Activated naive CD8-positive, alpha-beta T cell (primary cell): ENCODE measurements around the gene OR2T29.
"Not testable (repeated sequence)": the region's sequence is repeated elsewhere in the genome, so short reads cannot be mapped to it uniquely, and the experiment has no call there.

ENCODE experiments used
- H3K27ac Mint-ChIP-seq: one replicate; pipeline ENCODE4 v1.8.0; 2021; ENCODE audit warnings: mixed read lengths
- H3K27me3 Mint-ChIP-seq: one replicate; pipeline ENCODE4 v1.8.0; 2021; ENCODE audit warnings: mixed read lengths
- H3K36me3 Mint-ChIP-seq: one replicate; pipeline ENCODE4 v1.8.0; 2021; ENCODE audit warnings: mixed read lengths
- H3K4me1 Mint-ChIP-seq: one replicate; pipeline ENCODE4 v1.8.0; 2021; ENCODE audit warnings: low read depth, mixed read lengths
- H3K4me3 Mint-ChIP-seq: one replicate; pipeline ENCODE4 v1.8.0; 2021; ENCODE audit warnings: mild to moderate bottlenecking, mixed read lengths
- H3K9me3 Mint-ChIP-seq: one replicate; pipeline ENCODE4 v1.8.0; 2021; ENCODE audit warnings: low read depth, mixed read lengths

The OR2T29 gene

GRCh38 chr1:248562672-248563071 is at the start of gene OR2T29:
Gene OR2T29, minus strand, starts transcription at chr1:248562772. Its CDS starts 3,281 bp downstream, at chr1:248559491.
- not testable (repeated sequence) for H3K9me3 Mint-ChIP-seq, H3K36me3 Mint-ChIP-seq, H3K4me3 Mint-ChIP-seq, H3K27ac Mint-ChIP-seq, H3K27me3 Mint-ChIP-seq
- peaks cover 20% of the 10 kb centered on the region for H3K4me1 Mint-ChIP-seq

- Mint-ChIP-seq H3K27me3 (no peaks in the 10 kb centered on the region), H3K9me3 (no peaks in the 10 kb centered on the region), H3K27ac (peak overlapping the region; percentile 24), H3K4me1 (peaks cover 24% of the 10 kb centered on the region), H3K4me3 (no peak overlapping the region), H3K36me3 (no peaks in the 10 kb centered on the region)
Measured at GRCh38 chr1:248611883-248612414, 49.4 kb upstream of the OR2T29 start.

- H3K9me3 Mint-ChIP-seq: no peaks in the 10 kb centered on the region
Measured at GRCh38 chr1:248610301-248610700, 47.7 kb upstream of the OR2T29 start.

GRCh38 chr1:248599396-248599795 is 36.8 kb upstream of the OR2T29 start:
- Mint-ChIP-seq H3K4me3 (no peak overlapping the region), H3K4me1 (peaks cover 8% of the 10 kb centered on the region)

More at GRCh38 chr1:248610301-248610700, 47.7 kb upstream of the OR2T29 start:
- no peaks in the 10 kb centered on the region for H3K36me3 Mint-ChIP-seq
- H3K4me1 Mint-ChIP-seq: peaks cover 30% of the 10 kb centered on the region
- peak overlapping the region; percentile 47 for H3K27ac Mint-ChIP-seq
- no peaks in the 10 kb centered on the region for H3K27me3 Mint-ChIP-seq
- no peak overlapping the region for H3K4me3 Mint-ChIP-seq

GRCh38 chr1:248597589-248597988 is 35.0 kb upstream of the OR2T29 start, which contains the start of gene OR2T10:
Gene OR2T10, minus strand, starts transcription at chr1:248597700. Its CDS starts 3,932 bp downstream, at chr1:248593768.
- H3K4me1 Mint-ChIP-seq: peaks cover 8% of the 10 kb centered on the region
- H3K9me3 Mint-ChIP-seq: peaks cover 3% of the 10 kb centered on the region
- H3K27ac Mint-ChIP-seq: peak within 1 kb of the TSS; percentile 11
- H3K4me3 Mint-ChIP-seq: no peak within 1 kb of the TSS
- H3K36me3 Mint-ChIP-seq: peaks cover 4% of the 10 kb centered on the region
- H3K27me3 Mint-ChIP-seq: no peaks in the 10 kb centered on the region

More at GRCh38 chr1:248599396-248599795, 36.8 kb upstream of the OR2T29 start:
- Mint-ChIP-seq H3K9me3 (peaks cover 3% of the 10 kb centered on the region), H3K36me3 (peaks cover 4% of the 10 kb centered on the region), H3K27me3 (no peaks in the 10 kb centered on the region), H3K27ac (no peak overlapping the region)

GRCh38 chr1:248596615-248597014 is 34.0 kb upstream of the OR2T29 start:
- Mint-ChIP-seq H3K27me3 (no peaks in the 10 kb centered on the region), H3K36me3 (no peaks in the 10 kb centered on the region), H3K4me1 (peaks cover 8% of the 10 kb centered on the region), H3K9me3 (no peaks in the 10 kb centered on the region), H3K4me3 (no peak overlapping the region), H3K27ac (peak overlapping the region; percentile 11)

GRCh38 chr1:248593226-248593625 is 30.7 kb upstream of the OR2T29 start:
- peaks cover 8% of the 10 kb centered on the region for H3K4me1 Mint-ChIP-seq
- no peaks in the 10 kb centered on the region for H3K9me3 Mint-ChIP-seq
- no peak overlapping the region for H3K4me3 Mint-ChIP-seq
- no peaks in the 10 kb centered on the region for H3K27me3 Mint-ChIP-seq
- no peak overlapping the region for H3K27ac Mint-ChIP-seq
- peaks cover 3% of the 10 kb centered on the region for H3K36me3 Mint-ChIP-seq

GRCh38 chr1:248592655-248593054 is 30.1 kb upstream of the OR2T29 start:
- H3K27ac Mint-ChIP-seq: no peak overlapping the region
- no peak overlapping the region for H3K4me3 Mint-ChIP-seq
- no peaks in the 10 kb centered on the region for H3K9me3 Mint-ChIP-seq
- H3K4me1 Mint-ChIP-seq: peaks cover 8% of the 10 kb centered on the region
- H3K36me3 Mint-ChIP-seq: peaks cover 3% of the 10 kb centered on the region
- H3K27me3 Mint-ChIP-seq: no peaks in the 10 kb centered on the region

GRCh38 chr1:248590055-248590454 is 27.5 kb upstream of the OR2T29 start:
- H3K36me3 Mint-ChIP-seq: peaks cover 3% of the 10 kb centered on the region
- H3K27me3 Mint-ChIP-seq: no peaks in the 10 kb centered on the region
- no peaks in the 10 kb centered on the region for H3K9me3 Mint-ChIP-seq
- H3K4me1 Mint-ChIP-seq: no peaks in the 10 kb centered on the region
- H3K4me3 Mint-ChIP-seq: no peak overlapping the region
- H3K27ac Mint-ChIP-seq: no peak overlapping the region

- H3K27me3 Mint-ChIP-seq: no peaks in the 10 kb centered on the region
- no peaks in the 10 kb centered on the region for H3K9me3 Mint-ChIP-seq
- H3K4me1 Mint-ChIP-seq: no peaks in the 10 kb centered on the region
- H3K4me3 Mint-ChIP-seq: no peak overlapping the region
- H3K36me3 Mint-ChIP-seq: peaks cover 3% of the 10 kb centered on the region
- H3K27ac Mint-ChIP-seq: no peak overlapping the region
Measured at GRCh38 chr1:248589334-248589733, 26.8 kb upstream of the OR2T29 start.

- Mint-ChIP-seq H3K27ac (no peak overlapping the region), H3K4me1 (no peaks in the 10 kb centered on the region), H3K36me3 (no peaks in the 10 kb centered on the region), H3K9me3 (no peaks in the 10 kb centered on the region), H3K4me3 (no peak overlapping the region), H3K27me3 (no peaks in the 10 kb centered on the region)
Measured at GRCh38 chr1:248585266-248585665, 22.7 kb upstream of the OR2T29 start.

GRCh38 chr1:248576260-248576980 is 13.8 kb upstream of the OR2T29 start:
- Mint-ChIP-seq H3K4me3 (no peak overlapping the region), H3K4me1 (no peaks in the 10 kb centered on the region)

GRCh38 chr1:248574657-248575056 is 12.1 kb upstream of the OR2T29 start, which contains the start of gene OR2T34:
Gene OR2T34, minus strand, starts transcription at chr1:248574757. Its CDS starts 0 bp downstream, at chr1:248574757.
- not testable (repeated sequence) for H3K27ac Mint-ChIP-seq, H3K27me3 Mint-ChIP-seq, H3K4me1 Mint-ChIP-seq, H3K36me3 Mint-ChIP-seq, H3K4me3 Mint-ChIP-seq, H3K9me3 Mint-ChIP-seq

More at GRCh38 chr1:248576260-248576980, 13.8 kb upstream of the OR2T29 start:
- no peak overlapping the region for H3K27ac Mint-ChIP-seq
- H3K9me3 Mint-ChIP-seq: peaks cover 10% of the 10 kb centered on the region
- H3K36me3 Mint-ChIP-seq: no peaks in the 10 kb centered on the region
- H3K27me3 Mint-ChIP-seq: no peaks in the 10 kb centered on the region

- H3K4me1 Mint-ChIP-seq, H3K36me3 Mint-ChIP-seq, H3K9me3 Mint-ChIP-seq, H3K27me3 Mint-ChIP-seq, H3K4me3 Mint-ChIP-seq, H3K27ac Mint-ChIP-seq: not testable (repeated sequence)
Measured at GRCh38 chr1:248573856-248574255, 11.3 kb upstream of the OR2T29 start.

GRCh38 chr1:248572049-248572448 is 9.5 kb upstream of the OR2T29 start:
- H3K27ac Mint-ChIP-seq, H3K4me3 Mint-ChIP-seq, H3K36me3 Mint-ChIP-seq, H3K27me3 Mint-ChIP-seq, H3K9me3 Mint-ChIP-seq, H3K4me1 Mint-ChIP-seq: not testable (repeated sequence)

GRCh38 chr1:248570811-248571210 is 8.2 kb upstream of the OR2T29 start:
- not testable (repeated sequence) for H3K27ac Mint-ChIP-seq, H3K27me3 Mint-ChIP-seq, H3K9me3 Mint-ChIP-seq, H3K4me3 Mint-ChIP-seq, H3K36me3 Mint-ChIP-seq
- H3K4me1 Mint-ChIP-seq: peaks cover 15% of the 10 kb centered on the region
